Dermis blood vessel endothelial cell (primary cell): ENCODE results near the gene ZNF18. TPM values are rescaled to one million over a fixed set of nuclear protein-coding genes. Genes with fewer than 3 reads are reported as not detected.
"Not testable (repeated sequence)": the region's sequence is repeated elsewhere in the genome, so short reads cannot be mapped to it uniquely, and the experiment has no call there.

ENCODE experiments used
- DNase-seq: peaks from one replicate; pipeline ENCODE4 v3.0.0; 2010
- total RNA-seq: library from RNA; depleted of rRNA; stranded (reverse); fragments of >200 nt; gene quantifications from 2 replicates; pipeline ENCODE4 v1.2.3, GENCODE V29; 2014

ZNF18 gene
- total RNA-seq, 1 donor from 2014 or later, result 8.2 TPM

GRCh38 chr17:11986179-11986941, 10.9 kb downstream of the ZNF18 start:
- DNase-seq, result no peak

- DNase-seq, result no peak
These were observed 15.4 kb downstream of the ZNF18 start for GRCh38 chr17:11981862-11982261.

GRCh38 chr17:11980813-11981212, 16.5 kb downstream of the ZNF18 start:
- peak; percentile 44 for DNase-seq

DNA sequence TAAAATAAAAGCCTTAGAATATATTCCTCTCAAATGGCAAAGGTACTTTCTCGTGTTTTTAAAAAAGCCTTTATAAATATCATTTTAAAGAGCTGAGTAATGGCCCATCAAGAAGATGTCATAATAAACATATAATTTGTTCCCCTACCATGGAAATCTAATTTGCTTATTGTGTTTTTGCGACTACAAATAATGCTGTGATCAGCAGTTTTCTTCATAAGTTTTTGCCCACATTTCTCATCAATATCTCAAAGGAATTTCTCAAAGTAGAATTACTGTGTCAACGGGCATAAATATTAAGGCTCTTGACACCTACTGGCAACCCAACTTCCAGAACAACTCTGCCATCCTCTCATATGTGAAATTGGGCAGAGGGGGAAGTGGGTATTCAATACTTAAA, 17.5 kb downstream of the ZNF18 start:
- DNase-seq, result no peak

DNA sequence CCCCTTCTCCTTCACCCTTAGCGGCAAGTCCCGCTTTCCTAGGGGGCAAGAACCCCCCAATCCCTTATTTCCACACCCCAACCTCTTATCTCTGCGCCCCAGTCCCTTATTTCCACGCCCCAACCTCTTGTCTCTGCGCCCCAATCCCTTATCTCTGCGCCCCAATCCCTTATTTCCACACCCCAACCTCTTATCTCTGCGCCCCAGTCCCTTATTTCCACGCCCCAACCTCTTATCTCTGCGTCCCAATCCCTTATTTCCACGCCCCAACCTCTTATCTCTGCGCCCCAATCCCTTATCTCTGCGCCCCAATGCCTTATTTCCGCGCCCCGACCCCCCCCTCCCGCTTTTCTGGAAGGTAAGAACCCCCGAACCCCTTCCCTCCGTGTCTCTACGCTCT, 24.5 kb downstream of the ZNF18 start:
- not testable (repeated sequence) for DNase-seq

GRCh38 chr17:11969565-11969964, 27.7 kb downstream of the ZNF18 start:
- DNase-seq, result no peak

DNA sequence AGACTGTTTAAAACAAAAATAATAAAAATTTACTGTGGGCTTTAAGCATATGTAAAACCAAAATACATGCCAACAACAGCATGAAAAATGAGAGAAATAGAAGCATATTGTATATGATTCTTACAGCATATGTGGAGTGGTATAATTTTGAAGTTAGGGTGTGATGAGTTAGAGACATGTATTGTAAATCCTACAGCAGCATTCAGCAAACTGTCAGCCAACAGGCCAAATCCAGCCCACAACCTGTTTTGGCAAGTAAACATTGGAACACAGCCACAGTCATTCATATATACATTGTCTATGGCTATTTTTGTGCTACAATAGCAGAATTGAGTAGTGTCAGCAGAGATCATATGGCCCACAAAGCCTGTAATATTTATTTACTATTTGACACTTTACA, 42.3 kb downstream of the ZNF18 start:
- DNase-seq, result no peak

DNA sequence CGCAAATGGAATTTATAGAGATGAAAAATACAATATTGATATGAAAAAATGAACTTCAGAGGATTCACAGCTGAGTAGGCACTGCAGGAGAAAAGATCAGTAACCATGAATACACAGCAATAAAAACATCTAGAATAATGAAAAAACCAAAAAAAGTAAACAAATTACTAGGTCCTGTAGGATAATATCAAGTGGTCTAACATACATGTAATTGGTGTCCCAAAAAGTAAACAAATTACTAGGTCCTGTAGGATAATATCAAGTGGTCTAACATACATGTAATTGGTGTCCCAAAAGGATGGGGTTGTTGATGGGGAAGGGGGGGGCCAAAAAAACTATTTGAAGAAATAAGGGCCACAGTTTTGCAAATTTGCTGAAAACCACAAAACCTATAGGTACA, 43.4 kb downstream of the ZNF18 start:
- DNase-seq, result no peak

GRCh38 chr17:11952610-11953009, 44.7 kb downstream of the ZNF18 start:
- DNase-seq, result no peak

DNA sequence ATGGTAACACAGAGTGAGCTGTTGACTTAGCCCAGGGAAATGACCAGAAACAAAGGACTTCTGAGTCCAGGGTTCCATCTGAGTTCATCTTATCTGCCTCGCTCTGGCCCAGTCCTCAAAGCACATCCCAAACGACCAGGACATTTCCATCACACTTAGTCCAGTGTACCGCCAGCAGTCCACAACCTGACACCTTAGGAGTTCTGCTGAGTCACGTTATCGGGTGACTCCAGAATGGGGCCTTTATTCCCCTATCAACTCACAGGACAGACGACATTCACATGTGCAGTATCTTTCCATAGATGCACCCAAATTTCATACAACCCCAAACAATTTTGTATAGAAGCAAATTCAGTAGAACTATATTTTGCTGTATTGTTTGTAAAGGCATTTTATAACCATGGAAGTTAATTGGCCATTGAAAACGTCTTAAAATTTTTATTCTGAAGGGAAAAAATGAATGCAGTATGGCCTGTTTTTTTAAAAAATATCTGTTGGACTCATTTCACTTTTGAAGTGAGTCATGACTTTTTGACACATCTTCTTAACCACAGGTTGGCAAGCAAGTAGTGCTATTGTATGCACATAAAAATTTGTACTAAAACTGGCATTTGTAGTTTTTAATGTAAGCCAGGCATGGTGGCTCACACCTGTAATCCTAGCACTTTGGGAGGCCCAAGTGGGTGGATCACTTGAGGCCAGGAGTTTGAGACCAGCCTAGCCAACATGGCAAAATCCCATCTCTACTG, 46.3 kb downstream of the ZNF18 start:
- no peak for DNase-seq

GRCh38 chr17:11949571-11949970, 47.7 kb downstream of the ZNF18 start:
- DNase-seq, result not testable (repeated sequence)

GRCh38 chr17:11948789-11949188, 48.5 kb downstream of the ZNF18 start:
- DNase-seq, result peak; percentile 32

DNA sequence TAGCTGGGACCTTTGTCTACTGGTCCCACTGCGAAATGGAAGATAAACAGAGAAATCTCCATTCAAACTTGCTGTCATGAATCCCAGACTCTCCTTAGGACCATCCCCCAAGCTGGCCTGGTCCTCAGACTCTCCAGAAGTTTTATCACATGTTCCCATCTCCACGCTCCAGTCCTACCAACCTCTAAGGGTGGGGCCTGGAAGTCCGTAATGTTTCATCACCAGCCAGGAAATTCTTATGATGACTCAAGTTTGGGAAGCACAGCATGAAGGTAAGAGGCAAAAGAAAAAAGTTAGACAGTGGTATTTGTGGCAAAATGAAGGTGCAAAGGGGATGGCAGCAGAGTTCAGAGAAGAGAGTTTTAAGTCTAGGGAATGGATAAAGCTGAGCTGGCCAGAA, 52.7 kb downstream of the ZNF18 start:
- DNase-seq, result peak; percentile 16

GRCh38 chr17:11943759-11944347, 53.4 kb downstream of the ZNF18 start:
- no peak for DNase-seq

- DNase-seq, result not testable (repeated sequence)
These were observed 54.2 kb downstream of the ZNF18 start for GRCh38 chr17:11943086-11943485.

DNA sequence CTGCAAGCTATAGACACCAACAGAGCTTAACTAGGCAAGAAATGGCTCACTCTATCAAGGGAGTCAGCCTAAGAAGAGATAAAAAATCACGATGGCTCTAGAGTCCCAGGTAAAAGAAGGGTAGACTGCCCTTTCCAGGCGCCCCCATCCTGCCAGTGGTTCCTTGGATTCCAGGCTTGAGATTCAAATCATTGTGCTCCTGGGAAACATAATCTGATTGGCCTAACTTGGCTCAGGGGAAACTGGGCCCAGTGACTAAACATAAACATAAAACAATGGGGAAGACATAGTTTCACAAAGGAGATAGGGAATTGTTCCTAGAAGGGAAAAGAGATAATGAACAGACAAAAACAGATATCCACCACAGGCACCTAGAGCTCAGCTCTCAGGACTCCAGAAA, 56.4 kb downstream of the ZNF18 start:
- DNase-seq, result no peak

DNA sequence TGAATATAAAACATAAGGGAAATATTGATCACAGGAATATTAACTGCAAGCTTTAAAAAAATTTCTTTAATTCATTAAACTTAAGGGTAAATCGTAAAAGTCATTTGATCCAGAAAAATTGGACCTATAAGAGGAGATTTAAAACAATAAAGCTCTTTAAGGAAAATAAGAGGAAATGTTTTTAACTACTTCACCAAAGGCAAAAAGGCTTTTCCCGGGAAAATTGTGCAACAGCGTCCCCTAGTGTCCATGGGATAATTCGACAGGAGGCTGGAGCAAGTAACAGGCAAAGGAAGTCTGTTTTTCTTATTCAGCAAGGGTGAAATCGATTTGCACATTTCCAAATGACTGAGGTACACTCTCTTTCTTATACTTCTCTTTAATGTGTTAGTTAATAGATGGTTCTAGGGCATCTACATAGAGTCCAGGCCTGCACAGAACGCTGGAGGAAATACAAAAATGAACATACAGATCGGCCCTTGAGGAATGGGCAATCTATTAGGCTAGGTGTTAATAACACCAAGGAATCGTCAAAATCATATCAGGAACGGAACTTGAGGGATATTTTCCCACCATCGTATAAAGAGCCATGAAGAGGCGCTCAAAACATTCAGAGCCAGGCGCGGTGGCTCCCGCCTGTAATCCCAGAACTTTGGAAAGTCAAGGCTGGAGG, 61.4 kb downstream of the ZNF18 start:
- DNase-seq, result peak; percentile 84

DNA sequence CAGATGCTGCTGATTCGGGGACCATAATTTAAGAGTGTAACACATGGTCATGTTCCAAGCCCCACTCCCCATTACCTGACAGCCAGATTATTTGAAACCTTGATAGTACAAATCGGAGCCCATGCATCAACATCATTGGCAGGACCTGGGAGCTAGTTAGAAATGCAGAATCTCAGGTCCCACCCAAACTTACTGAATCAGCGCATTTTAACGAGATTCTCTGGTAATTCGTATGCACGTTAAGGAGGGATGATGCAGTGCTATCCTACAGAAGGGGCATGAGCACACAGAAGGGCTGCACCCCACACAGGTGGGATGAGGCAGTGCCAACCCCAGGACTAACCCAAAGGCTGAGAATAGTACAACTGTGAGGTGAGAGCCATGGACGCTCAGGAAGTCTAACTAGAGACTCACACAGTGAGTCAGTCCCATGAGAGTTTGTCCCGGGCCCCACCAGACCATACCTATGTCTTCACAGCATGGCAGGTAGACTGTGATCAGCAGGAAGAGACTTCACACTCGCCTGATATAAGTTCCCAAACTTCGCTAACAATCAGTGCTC, 64.9 kb downstream of the ZNF18 start:
- DNase-seq, result no peak

GRCh38 chr17:11928436-11928835, 68.8 kb downstream of the ZNF18 start:
- peak; percentile 26 for DNase-seq
